GF-D8 (cell line): ENCODE data around the gene ABHD1.
A peak's percentile ranks its signal among the peaks of the same experiment; 100 is the strongest.
"Not testable (repeated sequence)": the region's sequence is repeated elsewhere in the genome, so short reads cannot be mapped to it uniquely, and the experiment has no call there.

ENCODE experiments used
- DNase-seq: peaks from one replicate; lab custom pipeline; 2025; lab: John Stamatoyannopoulos, UW

The ABHD1 gene

DNA sequence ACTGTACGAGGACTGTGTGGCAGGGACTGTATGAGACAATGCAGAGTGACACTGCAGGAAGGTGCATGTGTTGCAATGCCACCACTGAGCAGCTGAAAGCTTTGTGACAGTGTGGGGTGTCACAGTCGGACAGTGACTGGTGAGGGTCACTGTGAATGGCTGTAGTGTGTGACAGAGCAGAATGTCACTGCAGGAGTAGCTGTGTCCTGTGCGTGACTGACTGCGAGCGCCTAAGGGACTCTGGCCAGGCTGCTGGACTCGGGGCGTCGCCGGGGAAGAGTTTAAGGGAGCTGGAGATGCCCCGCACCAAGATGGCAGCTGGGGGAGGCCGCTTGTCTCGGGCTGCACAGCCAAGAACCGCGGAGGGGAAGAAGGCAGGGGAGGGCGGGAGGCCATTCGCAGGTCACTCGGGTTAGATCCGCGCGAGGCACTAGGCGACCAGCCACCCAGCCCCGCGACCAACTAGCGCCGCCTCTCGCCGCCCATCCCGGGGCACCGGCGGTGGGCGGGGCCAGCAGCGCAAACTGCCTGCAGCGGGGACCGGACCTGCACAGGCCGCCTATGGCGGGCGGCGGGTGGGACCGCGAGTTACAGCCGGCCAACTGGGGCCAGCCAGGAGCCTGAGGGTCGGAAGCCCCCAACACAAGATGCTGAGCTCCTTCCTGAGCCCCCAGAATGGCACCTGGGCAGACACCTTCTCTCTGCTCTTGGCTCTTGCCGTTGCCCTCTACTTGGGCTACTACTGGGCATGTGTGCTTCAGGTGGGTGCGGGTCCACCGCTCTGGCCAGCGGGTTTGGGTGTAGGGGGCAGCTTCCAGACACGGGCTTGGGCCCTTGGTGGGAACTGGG lies at the start of gene ABHD1:
ABHD1 (plus strand) TSS at position 514 of the 849 bp plus-strand sequence; CDS start at position 648, 134 bp downstream.
- DNase-seq = no peak

DNA sequence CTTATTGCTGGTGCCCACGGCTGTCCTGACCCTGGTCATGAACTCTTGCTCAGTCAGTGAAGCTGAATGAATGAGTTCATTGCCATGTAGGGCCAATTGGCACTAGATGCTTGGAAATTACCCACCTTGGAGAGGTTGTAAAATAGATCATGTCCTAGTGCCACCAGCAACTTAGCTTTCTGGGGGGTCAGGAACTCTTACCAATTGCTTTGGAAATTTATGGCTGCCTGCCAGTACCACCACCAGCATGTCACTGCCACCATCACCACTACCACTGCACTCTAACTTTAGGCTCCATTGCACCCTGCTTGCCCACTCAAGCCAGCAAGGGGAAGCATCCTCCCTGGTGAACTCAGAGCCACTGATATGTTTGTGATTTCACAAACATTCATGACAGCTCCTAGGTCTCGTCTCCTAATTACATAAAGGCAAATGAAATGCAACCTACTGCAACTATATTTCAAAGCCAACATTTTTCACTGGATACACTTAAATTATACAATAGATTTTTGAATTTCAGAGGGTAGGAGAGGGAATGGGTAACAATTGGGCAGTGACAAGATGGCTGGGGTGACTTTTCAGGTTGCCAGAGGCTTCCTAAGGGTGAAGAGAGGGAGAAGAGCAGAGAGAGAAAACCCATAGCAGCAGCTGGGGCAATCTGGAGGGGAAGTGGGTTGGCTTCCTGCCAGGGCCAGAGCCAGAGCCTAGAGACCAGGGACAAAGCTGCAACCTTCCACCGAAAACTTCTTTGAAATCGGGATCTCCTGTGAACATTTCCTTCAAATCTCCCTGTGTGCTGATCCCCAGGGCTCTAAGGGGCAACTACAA lies 48.7 kb upstream of the ABHD1 start:
- peak; percentile 76 for DNase-seq

DNA sequence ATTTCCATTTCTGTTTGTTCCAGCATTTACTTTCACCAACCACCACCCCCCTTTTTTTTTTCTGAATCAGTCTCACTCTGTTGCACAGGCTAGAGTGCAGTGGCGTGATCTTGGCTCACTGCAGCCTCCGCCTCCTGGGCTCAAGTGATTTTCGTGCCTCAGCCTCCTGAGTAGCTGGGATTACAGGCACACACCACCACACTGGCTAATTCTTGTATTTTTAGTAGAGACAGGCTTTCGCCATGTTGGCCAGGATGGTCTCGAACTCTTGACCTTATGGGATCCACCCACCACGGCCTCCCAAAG lies 48.1 kb upstream of the ABHD1 start:
- not testable (repeated sequence) for DNase-seq

GRCh38 chr2:27076323-27076722 lies 47.3 kb upstream of the ABHD1 start:
- no peak for DNase-seq

DNA sequence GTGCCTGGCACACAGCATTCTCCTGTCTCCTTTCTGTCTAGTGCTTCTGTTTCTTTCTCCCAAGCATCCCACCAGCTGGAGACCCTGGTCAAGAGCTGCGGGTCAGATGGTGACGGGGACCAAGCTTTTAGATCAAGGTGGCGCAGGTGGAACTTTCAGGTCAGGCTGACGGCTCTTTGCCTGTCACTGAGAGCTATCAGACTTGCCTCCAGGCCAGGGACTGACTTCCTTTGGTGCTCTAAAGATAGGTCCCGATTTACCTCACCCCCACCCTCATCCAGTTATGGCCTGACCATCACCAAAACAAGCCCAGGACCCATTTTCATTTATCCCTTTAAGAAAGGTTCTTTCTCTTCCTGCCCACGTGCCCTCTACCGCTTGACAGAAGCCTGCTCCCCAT lies 46.4 kb upstream of the ABHD1 start:
- DNase-seq = no peak

DNA sequence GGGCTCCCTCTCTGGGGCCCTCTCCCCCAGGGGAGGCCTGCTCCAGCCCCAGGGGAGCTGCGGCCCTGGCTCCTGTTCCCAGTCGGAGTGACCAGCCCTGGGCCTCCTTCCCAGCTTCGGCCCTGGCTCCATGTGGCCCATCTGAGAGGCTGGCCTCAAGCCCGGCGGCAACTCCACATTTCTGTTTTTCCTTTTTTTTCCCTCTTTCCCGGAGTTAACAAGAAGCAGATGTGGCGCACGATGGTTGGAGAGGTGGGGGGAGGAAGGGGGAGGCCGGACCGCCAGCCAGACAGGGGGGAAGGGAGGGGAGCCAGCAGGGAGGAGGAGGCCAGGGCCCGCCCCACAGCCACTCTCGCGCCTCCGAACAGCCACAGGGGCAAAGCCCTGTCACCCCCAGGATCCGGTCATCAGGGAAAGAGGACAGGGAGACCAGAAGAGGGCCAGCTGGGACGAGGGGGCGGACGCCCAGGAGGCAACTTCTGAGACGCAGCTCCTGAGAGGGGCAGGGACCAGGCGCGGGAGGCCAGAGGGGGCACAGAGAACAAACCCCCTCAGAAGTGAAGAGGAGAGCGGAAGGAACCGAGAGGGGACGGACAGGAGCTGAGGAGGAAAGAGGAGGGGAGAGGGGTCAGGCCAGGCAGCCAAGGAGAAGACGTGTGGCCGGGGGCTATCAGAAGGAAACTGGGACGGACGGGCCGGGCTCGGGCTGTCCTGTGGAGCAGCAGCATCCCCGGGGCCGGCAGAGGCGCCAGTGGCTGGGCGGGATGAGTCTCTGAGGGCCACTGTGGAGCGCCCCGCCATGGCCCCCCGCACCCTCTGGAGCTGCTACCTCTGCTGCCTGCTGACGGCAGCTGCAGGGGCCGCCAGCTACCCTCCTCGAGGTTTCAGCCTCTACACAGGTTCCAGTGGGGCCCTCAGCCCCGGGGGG lies 45.1 kb upstream of the ABHD1 start, which contains the start of gene EMILIN1:
EMILIN1 (plus strand) TSS at position 349 of the 928 bp plus-strand sequence; CDS start at position 800, 451 bp downstream.
- DNase-seq = peak; percentile 14

GRCh38 chr2:27079233-27080139 lies 44.1 kb upstream of the ABHD1 start:
- no peak for DNase-seq

DNA sequence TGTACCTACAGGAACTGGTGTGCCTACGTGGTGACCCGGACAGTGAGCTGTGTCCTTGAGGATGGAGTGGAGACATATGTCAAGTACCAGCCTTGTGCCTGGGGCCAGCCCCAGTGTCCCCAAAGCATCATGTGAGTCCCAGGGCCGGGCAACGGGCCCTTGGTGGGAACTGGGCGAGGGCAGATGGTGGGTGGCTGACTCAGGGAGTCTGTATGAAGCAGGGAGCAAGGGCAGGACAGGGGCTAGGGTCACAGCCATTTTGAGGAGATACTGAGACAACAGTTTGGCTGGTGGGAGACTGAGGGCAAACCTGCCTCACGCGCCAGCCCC lies 43.5 kb upstream of the ABHD1 start:
- no peak for DNase-seq

GRCh38 chr2:27080603-27080936 lies 43.0 kb upstream of the ABHD1 start:
- no peak for DNase-seq

DNA sequence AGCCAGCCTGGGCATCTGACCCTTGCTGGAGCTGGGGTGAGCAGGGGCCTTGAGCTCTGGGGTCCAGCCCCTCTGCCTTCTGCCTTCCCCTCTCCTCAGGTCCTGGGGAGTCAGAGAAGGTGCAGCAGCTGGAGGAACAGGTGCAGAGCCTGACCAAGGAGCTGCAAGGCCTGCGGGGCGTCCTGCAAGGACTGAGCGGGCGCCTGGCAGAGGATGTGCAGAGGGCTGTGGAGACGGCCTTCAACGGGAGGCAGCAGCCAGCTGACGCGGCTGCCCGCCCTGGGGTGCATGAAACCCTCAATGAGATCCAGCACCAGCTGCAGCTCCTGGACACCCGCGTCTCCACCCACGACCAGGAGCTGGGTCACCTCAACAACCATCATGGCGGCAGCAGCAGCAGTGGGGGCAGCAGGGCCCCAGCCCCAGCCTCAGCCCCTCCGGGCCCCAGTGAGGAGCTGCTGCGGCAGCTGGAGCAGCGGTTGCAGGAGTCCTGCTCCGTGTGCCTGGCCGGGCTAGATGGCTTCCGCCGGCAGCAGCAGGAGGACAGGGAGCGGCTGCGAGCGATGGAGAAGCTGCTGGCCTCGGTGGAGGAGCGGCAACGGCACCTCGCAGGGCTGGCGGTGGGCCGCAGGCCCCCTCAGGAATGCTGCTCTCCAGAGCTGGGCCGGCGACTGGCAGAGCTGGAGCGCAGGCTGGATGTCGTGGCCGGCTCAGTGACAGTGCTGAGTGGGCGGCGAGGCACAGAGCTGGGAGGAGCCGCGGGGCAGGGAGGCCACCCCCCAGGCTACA lies 41.4 kb upstream of the ABHD1 start:
- DNase-seq = no peak

- no peak for DNase-seq
Measured at GRCh38 chr2:27082773-27083409, 40.7 kb upstream of the ABHD1 start.

DNA sequence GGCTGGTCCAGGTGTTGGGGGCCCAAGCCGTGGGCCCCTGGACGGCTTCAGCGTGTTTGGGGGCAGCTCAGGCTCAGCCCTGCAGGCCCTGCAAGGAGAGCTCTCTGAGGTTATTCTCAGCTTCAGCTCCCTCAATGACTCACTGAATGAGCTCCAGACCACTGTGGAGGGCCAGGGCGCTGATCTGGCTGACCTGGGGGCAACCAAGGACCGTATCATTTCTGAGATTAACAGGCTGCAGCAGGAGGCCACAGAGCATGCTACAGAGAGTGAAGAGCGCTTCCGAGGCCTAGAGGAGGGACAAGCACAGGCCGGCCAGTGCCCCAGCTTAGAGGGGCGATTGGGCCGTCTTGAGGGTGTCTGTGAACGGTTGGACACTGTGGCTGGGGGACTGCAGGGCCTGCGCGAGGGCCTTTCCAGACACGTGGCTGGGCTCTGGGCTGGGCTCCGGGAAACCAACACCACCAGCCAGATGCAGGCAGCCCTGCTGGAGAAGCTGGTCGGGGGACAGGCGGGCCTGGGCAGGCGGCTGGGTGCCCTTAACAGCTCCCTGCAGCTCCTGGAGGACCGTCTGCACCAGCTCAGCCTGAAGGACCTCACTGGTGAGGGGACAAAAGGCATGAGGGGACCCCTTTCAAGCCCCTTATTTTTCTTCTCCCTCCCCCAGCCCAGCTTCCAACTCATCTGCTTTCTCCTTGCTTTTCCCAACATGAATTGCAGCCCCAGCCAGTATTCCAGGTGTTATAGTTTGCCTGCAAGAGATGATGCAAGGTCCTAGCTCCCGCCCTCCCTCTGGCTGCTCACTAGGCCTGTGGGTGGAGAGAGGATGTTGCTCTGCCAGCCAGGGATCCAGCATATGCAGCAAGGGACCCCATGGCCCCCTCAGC lies 40.0 kb upstream of the ABHD1 start:
- DNase-seq = no peak

GRCh38 chr2:27084297-27085061 lies 39.1 kb upstream of the ABHD1 start:
- no peak for DNase-seq

DNA sequence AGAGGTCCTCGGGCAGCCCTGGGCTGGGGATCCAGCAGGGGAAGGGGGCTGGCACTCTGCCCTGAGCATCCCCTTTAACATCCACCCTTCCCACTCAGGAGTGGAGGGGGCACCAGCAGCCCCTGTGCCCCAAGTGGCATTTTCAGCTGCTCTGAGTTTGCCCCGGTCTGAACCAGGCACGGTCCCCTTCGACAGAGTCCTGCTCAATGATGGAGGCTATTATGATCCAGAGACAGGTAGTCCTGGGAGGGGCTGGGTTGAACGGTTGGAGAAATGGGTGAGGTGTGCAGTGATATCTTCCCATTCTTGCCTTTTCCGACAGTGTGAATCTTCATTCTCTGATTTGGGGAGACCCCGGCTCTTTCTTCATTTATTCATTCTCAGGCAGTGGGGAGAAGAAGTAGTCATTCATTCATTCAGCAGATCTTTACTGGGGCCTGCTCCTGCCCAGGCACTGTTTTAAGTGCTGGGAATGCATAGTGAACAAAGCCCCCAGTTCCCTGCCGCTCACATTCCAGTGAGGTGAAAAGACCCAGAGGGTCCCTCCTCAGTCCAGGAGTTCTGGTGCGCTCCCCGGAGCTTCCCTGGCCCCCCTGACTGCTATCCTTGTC lies 38.4 kb upstream of the ABHD1 start:
- no peak for DNase-seq

DNA sequence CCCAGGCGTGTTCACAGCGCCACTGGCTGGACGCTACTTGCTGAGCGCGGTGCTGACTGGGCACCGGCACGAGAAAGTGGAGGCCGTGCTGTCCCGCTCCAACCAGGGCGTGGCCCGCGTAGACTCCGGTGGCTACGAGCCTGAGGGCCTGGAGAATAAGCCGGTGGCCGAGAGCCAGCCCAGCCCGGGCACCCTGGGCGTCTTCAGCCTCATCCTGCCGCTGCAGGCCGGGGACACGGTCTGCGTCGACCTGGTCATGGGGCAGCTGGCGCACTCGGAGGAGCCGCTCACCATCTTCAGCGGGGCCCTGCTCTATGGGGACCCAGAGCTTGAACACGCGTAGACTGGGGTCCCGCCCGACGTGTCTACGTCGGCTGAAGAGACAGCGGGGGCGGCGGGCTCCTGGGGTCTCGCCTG lies 37.9 kb upstream of the ABHD1 start:
- DNase-seq = no peak

GRCh38 chr2:27086090-27086723 lies 37.4 kb upstream of the ABHD1 start:
- DNase-seq = peak; percentile 70
